Measurements from ENCODE around the gene ARFGAP2.
"Not testable (repeated sequence)": the region's sequence is repeated elsewhere in the genome, so short reads cannot be mapped to it uniquely, and the experiment has no call there.

The ARFGAP2 gene

GRCh38 chr11:47176328-47177228 lies at the start of gene ARFGAP2:
ARFGAP2 (minus strand) TSS chr11:47176879; CDS start chr11:47176853, 26 bp downstream.
- Histone ChIP-seq H3K27me3 (ENCODE audit: low read depth) (no peaks in the 10 kb centered on the region), H3K4me1 (peaks cover 9% of the 10 kb centered on the region; the same call in 1 of the 2 replicates), H3K4me3 (peak within 1 kb of the TSS; percentile 99), H3K36me3 (replicated peaks) (peaks cover 65% of the 10 kb centered on the region), H3K9me3 (no peaks in the 10 kb centered on the region)
- DNase-seq (ENCODE audit: low spot score in 2 of 2) = peak; percentile 91 to 97
- in situ Hi-C loops (cut with MboI; ENCODE audit: low sequenced_read_pairs) = loop anchor here (5.0 kb wide), 1 partner anchor 91 kb away; no protein-coding TSS in a partner anchor

- H3K9me3 ChIP-seq = no peaks in the 10 kb centered on the region
- peaks cover 34% of the 10 kb centered on the region for H3K36me3 ChIP-seq (replicated peaks)
- H3K4me1 ChIP-seq = no peaks in the 10 kb centered on the region
- H3K4me3 ChIP-seq = no peak overlapping the region
- in situ Hi-C loops (cut with MboI; ENCODE audit: low sequenced_read_pairs) = no loop called here
- no peaks in the 10 kb centered on the region for H3K27me3 ChIP-seq (ENCODE audit: low read depth)
- DNase-seq (ENCODE audit: low spot score in 2 of 2) = no peak
Observed at GRCh38 chr11:47225552-47226400, 49.1 kb upstream of the ARFGAP2 start.

- in situ Hi-C loops (cut with MboI; ENCODE audit: low sequenced_read_pairs) = no loop called here
- no peak for DNase-seq (ENCODE audit: low spot score in 2 of 2)
- H3K4me1 ChIP-seq = peaks cover 2% of the 10 kb centered on the region; the same call in 1 of the 2 replicates
- H3K4me3 ChIP-seq = no peak overlapping the region
- peaks cover 48% of the 10 kb centered on the region for H3K36me3 ChIP-seq (replicated peaks)
- H3K27me3 ChIP-seq (ENCODE audit: low read depth) = no peaks in the 10 kb centered on the region
- H3K9me3 ChIP-seq = no peaks in the 10 kb centered on the region
Observed at GRCh38 chr11:47222696-47223095, 46.0 kb upstream of the ARFGAP2 start.

GRCh38 chr11:47220401-47220821 lies 43.7 kb upstream of the ARFGAP2 start:
- H3K4me1 ChIP-seq = peaks cover 15% of the 10 kb centered on the region
- no peaks in the 10 kb centered on the region for H3K9me3 ChIP-seq
- DNase-seq (ENCODE audit: low spot score in 2 of 2) = no peak
- no peak overlapping the region for H3K4me3 ChIP-seq
- in situ Hi-C loops (cut with MboI; ENCODE audit: low sequenced_read_pairs) = no loop called here
- H3K36me3 ChIP-seq (replicated peaks) = peaks cover 46% of the 10 kb centered on the region
- no peaks in the 10 kb centered on the region for H3K27me3 ChIP-seq (ENCODE audit: low read depth)

GRCh38 chr11:47216121-47216798 lies 39.6 kb upstream of the ARFGAP2 start:
- in situ Hi-C loops (cut with MboI; ENCODE audit: low sequenced_read_pairs) = no loop called here
- peaks cover 34% of the 10 kb centered on the region for H3K36me3 ChIP-seq (replicated peaks)
- DNase-seq (ENCODE audit: low spot score in 2 of 2) = peak; percentile 54 to 58
- H3K4me3 ChIP-seq = peak overlapping the region; percentile 58
- no peaks in the 10 kb centered on the region for H3K27me3 ChIP-seq (ENCODE audit: low read depth)
- H3K9me3 ChIP-seq = no peaks in the 10 kb centered on the region
- peaks cover 20% of the 10 kb centered on the region for H3K4me1 ChIP-seq

- Histone ChIP-seq H3K4me3 (peak overlapping the region; percentile 58), H3K4me1 (peaks cover 20% of the 10 kb centered on the region), H3K9me3 (0 out of 2 replicates have a peak, but pooled peaks cover 1% of the 10 kb centered on the region), H3K27me3 (ENCODE audit: low read depth) (no peaks in the 10 kb centered on the region), H3K36me3 (replicated peaks) (peaks cover 26% of the 10 kb centered on the region)
- in situ Hi-C loops (cut with MboI; ENCODE audit: low sequenced_read_pairs) = no loop called here
- peak in 1 of 2 experiments; percentile 11 for DNase-seq (ENCODE audit: low spot score in 2 of 2)
Observed at GRCh38 chr11:47215366-47215910, 38.8 kb upstream of the ARFGAP2 start.

GRCh38 chr11:47213950-47214565 lies 37.4 kb upstream of the ARFGAP2 start:
- Histone ChIP-seq H3K9me3 (0 out of 2 replicates have a peak, but pooled peaks cover 2% of the 10 kb centered on the region), H3K4me3 (peak overlapping the region; percentile 58), H3K27me3 (ENCODE audit: low read depth) (no peaks in the 10 kb centered on the region), H3K4me1 (peaks cover 18% of the 10 kb centered on the region), H3K36me3 (replicated peaks) (peaks cover 14% of the 10 kb centered on the region)
- in situ Hi-C loops (cut with MboI; ENCODE audit: low sequenced_read_pairs) = no loop called here
- peak; percentile 73 to 91 for DNase-seq (ENCODE audit: low spot score in 2 of 2)

GRCh38 chr11:47212938-47213337 lies 36.3 kb upstream of the ARFGAP2 start:
- DNase-seq (ENCODE audit: low spot score in 2 of 2) = no peak
- in situ Hi-C loops (cut with MboI; ENCODE audit: low sequenced_read_pairs) = no loop called here
- Histone ChIP-seq H3K36me3 (replicated peaks) (peaks cover 11% of the 10 kb centered on the region), H3K4me1 (peaks cover 18% of the 10 kb centered on the region), H3K27me3 (ENCODE audit: low read depth) (no peaks in the 10 kb centered on the region), H3K4me3 (no peak overlapping the region), H3K9me3 (0 out of 2 replicates have a peak, but pooled peaks cover 2% of the 10 kb centered on the region)

GRCh38 chr11:47208628-47209027 lies 31.9 kb upstream of the ARFGAP2 start:
- 0 out of 2 replicates have a peak, but pooled peaks cover 2% of the 10 kb centered on the region for H3K9me3 ChIP-seq
- H3K4me1 ChIP-seq = no peaks in the 10 kb centered on the region; the same call in 1 of the 2 replicates
- no peak overlapping the region for H3K4me3 ChIP-seq
- DNase-seq (ENCODE audit: low spot score in 2 of 2) = no peak
- no peaks in the 10 kb centered on the region for H3K27me3 ChIP-seq (ENCODE audit: low read depth)
- in situ Hi-C loops (cut with MboI; ENCODE audit: low sequenced_read_pairs) = no loop called here
- no peaks in the 10 kb centered on the region for H3K36me3 ChIP-seq (replicated peaks)

GRCh38 chr11:47208008-47208552 lies 31.4 kb upstream of the ARFGAP2 start:
- DNase-seq (ENCODE audit: low spot score in 2 of 2); in situ Hi-C loops (cut with MboI; ENCODE audit: low sequenced_read_pairs); H3K27me3 ChIP-seq (ENCODE audit: low read depth); H3K9me3 ChIP-seq; H3K4me1 ChIP-seq; H3K36me3 ChIP-seq (replicated peaks); H3K4me3 ChIP-seq: not testable (repeated sequence)

- H3K9me3 ChIP-seq = 0 out of 2 replicates have a peak, but pooled peaks cover 2% of the 10 kb centered on the region
- in situ Hi-C loops (cut with MboI; ENCODE audit: low sequenced_read_pairs) = no loop called here
Observed at GRCh38 chr11:47207459-47207858, 30.8 kb upstream of the ARFGAP2 start.

GRCh38 chr11:47206577-47206976 lies 29.9 kb upstream of the ARFGAP2 start:
- H3K4me3 ChIP-seq; in situ Hi-C loops (cut with MboI; ENCODE audit: low sequenced_read_pairs); H3K9me3 ChIP-seq; H3K36me3 ChIP-seq (replicated peaks); DNase-seq (ENCODE audit: low spot score in 2 of 2); H3K4me1 ChIP-seq; H3K27me3 ChIP-seq (ENCODE audit: low read depth): not testable (repeated sequence)

More at GRCh38 chr11:47207459-47207858, 30.8 kb upstream of the ARFGAP2 start:
- Histone ChIP-seq H3K4me1 (no peaks in the 10 kb centered on the region; the same call in 1 of the 2 replicates), H3K36me3 (replicated peaks) (no peaks in the 10 kb centered on the region), H3K4me3 (no peak overlapping the region), H3K27me3 (ENCODE audit: low read depth) (no peaks in the 10 kb centered on the region)
- no peak for DNase-seq (ENCODE audit: low spot score in 2 of 2)
